Measurements from ENCODE around the gene AMH.

GRCh38 chr19:2289714-2290435 is 40.8 kb downstream of the AMH start:
- no peak for TF ChIP-seq CTCF (conservative IDR thresholded peaks at IDR 0.05; ENCODE audit: low read length)
- no peak for TF ChIP-seq EZH2phosphoT487 (IDR thresholded peaks at IDR 0.05; ENCODE audit: borderline replicate concordance, low read depth, low read length)
